Fibroblast of peridontal ligament (primary cell): ENCODE results near the gene AKIP1.
"Not testable (repeated sequence)": the region's sequence is repeated elsewhere in the genome, so short reads cannot be mapped to it uniquely, and the experiment has no call there.

Experiments
- DNase-seq: peaks from one replicate; pipeline ENCODE4 v3.0.0-alpha.2; 2010; ENCODE audit errors: extremely low read depth

Gene AKIP1

GRCh38 chr11:8911029-8911823 lies at the start of gene AKIP1:
TSS of gene AKIP1 (plus strand) at chr11:8911189. CDS start at chr11:8911450, 261 bp downstream.
- DNase-seq = peak; percentile 90

GRCh38 chr11:8863838-8864237 lies 47.2 kb upstream of the AKIP1 start:
- peak; percentile 76 for DNase-seq

- DNase-seq = no peak
These were observed 45.7 kb upstream of the AKIP1 start for GRCh38 chr11:8865304-8865703.

GRCh38 chr11:8867035-8867434 lies 44.0 kb upstream of the AKIP1 start:
- DNase-seq = peak; percentile 9

GRCh38 chr11:8867931-8868631 lies 42.9 kb upstream of the AKIP1 start:
- DNase-seq = peak; percentile 75

GRCh38 chr11:8870411-8871170 lies 40.4 kb upstream of the AKIP1 start:
- peak; percentile 65 for DNase-seq

GRCh38 chr11:8871171-8871775 lies 39.7 kb upstream of the AKIP1 start:
- peak; percentile 97 for DNase-seq

- peak; percentile 36 for DNase-seq
These were observed 39.0 kb upstream of the AKIP1 start for GRCh38 chr11:8871962-8872361.

GRCh38 chr11:8873741-8874405 lies 37.1 kb upstream of the AKIP1 start:
- peak; percentile 20 for DNase-seq

GRCh38 chr11:8878771-8879170 lies 32.2 kb upstream of the AKIP1 start:
- no peak for DNase-seq

- DNase-seq = not testable (repeated sequence)
These were observed 29.4 kb upstream of the AKIP1 start for GRCh38 chr11:8881585-8881984.

- DNase-seq = no peak
These were observed 24.7 kb upstream of the AKIP1 start for GRCh38 chr11:8886322-8886721.

- DNase-seq = not testable (repeated sequence)
These were observed 19.8 kb upstream of the AKIP1 start for GRCh38 chr11:8891185-8891584.

GRCh38 chr11:8899119-8899753 lies 11.8 kb upstream of the AKIP1 start:
- DNase-seq = no peak

GRCh38 chr11:8905528-8906165 lies 5.3 kb upstream of the AKIP1 start:
- peak; percentile 87 for DNase-seq

GRCh38 chr11:8907116-8907515 lies 3.9 kb upstream of the AKIP1 start:
- no peak for DNase-seq

- DNase-seq = no peak
These were observed 2.9 kb upstream of the AKIP1 start for GRCh38 chr11:8908099-8908498.

GRCh38 chr11:8910649-8911026 lies 351 bp upstream of the AKIP1 start:
- no peak for DNase-seq

- DNase-seq = peak; percentile 60
These were observed 3.1 kb downstream of the AKIP1 start for GRCh38 chr11:8913961-8914660.

GRCh38 chr11:8914661-8915018 lies 3.7 kb downstream of the AKIP1 start:
- DNase-seq = no peak
